GM12891 (cell line): ENCODE data around the gene PFN3.

ENCODE experiments used
- POLR2A ChIP-seq: IDR thresholded peaks from 2 replicates; pipeline ENCODE4 v1.6.1; 2011; ENCODE audit warnings: low read depth, low read length, control low read depth
- POLR2AphosphoS5 ChIP-seq: IDR thresholded peaks from 2 replicates; pipeline ENCODE4 v1.6.1; 2011; ENCODE audit warnings: low read depth, low read length, control low read depth
- TAF1 ChIP-seq: IDR thresholded peaks from 2 replicates; pipeline ENCODE4 v1.6.1; 2011; ENCODE audit warnings: low read depth, low read length, control low read depth

DNA sequence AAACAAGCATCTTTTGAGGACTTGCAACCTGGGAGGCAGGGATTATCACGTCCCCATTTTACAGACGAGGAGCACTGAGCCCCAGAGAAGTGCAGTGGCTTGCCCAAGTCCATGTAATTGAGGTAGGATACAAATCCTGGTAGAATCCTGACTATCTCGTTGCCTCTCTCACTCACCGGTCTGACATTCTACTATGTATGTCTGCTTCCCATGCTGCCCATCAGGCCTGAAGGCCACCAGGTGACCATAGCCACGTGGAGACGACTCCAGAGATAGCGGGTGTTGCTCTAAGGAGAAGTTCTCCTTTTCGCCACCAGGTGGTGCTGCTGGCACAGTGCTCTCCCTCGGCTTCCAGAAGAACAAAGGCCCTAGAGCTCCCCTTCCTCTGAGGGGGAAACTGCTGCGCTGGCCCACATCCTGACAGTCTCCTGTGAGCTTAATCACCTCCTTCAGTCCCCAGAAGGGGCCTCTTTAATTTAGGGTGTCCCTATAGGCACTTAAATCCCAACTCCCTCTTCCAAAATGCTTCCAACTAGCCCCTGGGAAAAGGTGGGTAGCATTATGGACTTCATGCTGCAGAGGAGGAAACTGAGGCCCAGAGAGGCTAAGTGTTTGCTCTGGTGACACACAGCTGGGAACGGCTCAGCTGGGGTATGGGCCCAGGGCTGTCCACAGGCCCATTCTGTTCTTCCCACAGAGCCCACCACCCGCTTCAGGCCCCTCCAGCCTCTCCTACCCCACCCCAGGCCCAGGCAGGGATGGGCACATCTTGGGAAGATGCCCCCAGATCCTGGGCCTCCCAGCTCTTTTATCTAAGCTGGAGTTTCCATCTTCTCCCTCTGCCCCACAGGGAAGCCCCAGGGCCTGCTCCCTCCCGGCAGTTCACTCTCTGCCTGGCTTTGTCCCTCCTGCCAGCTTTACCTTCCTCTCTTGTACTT, 9.8 kb downstream of the PFN3 start:
- TF ChIP-seq POLR2A (no peak), POLR2AphosphoS5 (no peak), TAF1 (no peak)
